AG04450 (cell line): Measurements from ENCODE around the gene SMAGP. TPM values are rescaled to one million over a fixed set of nuclear protein-coding genes. Genes with fewer than 3 reads are reported as not detected.

Source experiments
- CTCF ChIA-PET: fragments of 300-600, 350-600 bp; formaldehyde crosslinking; extraction: SDS; loops from one replicate; lab custom pipeline; 2022; ENCODE audit warnings: antibody characterized with exemption, inconsistent platforms; lab: Charles Lee
- POLR2A ChIA-PET: fragments of 350-600 bp; formaldehyde crosslinking; extraction: SDS; loops from one replicate; lab custom pipeline; 2021; ENCODE audit warnings: antibody characterized with exemption, inconsistent platforms; lab: Yijun Ruan, JAX
- DNase-seq: peaks from one replicate; pipeline ENCODE4 v3.0.0-alpha.2; 2011; ENCODE audit warnings: low read depth, low spot score
- H3K27ac ChIP-seq: one replicate; pipeline ENCODE4 v1.5.1; 2012; ENCODE audit warnings: low read depth, low read length, control low read depth
- H3K27me3 ChIP-seq: one replicate; pipeline ENCODE4 v1.6.0; 2012; ENCODE audit warnings: low read length; ENCODE audit not compliant: control insufficient read depth, insufficient read depth
- H3K4me3 ChIP-seq: 2 replicates; pipeline ENCODE4 v1.5.1; 2011; ENCODE audit warnings: mild to moderate bottlenecking, low read depth, low read length, control low read depth
- H3K9me3 ChIP-seq: 2 replicates; pipeline ENCODE4 v1.5.1; 2012; ENCODE audit warnings: low read length; ENCODE audit not compliant: control insufficient read depth, insufficient read depth
- polyA plus RNA-seq: library from polyadenylated mRNA; depleted of rRNA; stranded (reverse); fragments of >200 nt; gene quantifications from 2 replicates; pipeline ENCODE4 v1.2.3, GENCODE V29; 2011
- TF ChIP-seq, protein P1 (sequence below): IDR thresholded peaks from 2 replicates; pipeline ENCODE4 v1.5.1; 2011; ENCODE audit warnings: low read depth, low read length, control low read depth, inconsistent platforms

The SMAGP gene
- polyA plus RNA-seq, 1 experiment, result 31.4 TPM

- ChIA-PET CTCF (interaction anchor here (1.2 to 1.3 kb wide), 2 partner anchors 27 to 95 kb away, joined by 3 to 4 read pairs; no protein-coding TSS in a partner anchor), POLR2A (interaction anchor here (0.5 kb wide), 1 partner anchor 28 kb away, joined by 3 read pairs; the partner anchor contains the start of gene POU6F1)
- TF ChIP-seq, protein P1, sequence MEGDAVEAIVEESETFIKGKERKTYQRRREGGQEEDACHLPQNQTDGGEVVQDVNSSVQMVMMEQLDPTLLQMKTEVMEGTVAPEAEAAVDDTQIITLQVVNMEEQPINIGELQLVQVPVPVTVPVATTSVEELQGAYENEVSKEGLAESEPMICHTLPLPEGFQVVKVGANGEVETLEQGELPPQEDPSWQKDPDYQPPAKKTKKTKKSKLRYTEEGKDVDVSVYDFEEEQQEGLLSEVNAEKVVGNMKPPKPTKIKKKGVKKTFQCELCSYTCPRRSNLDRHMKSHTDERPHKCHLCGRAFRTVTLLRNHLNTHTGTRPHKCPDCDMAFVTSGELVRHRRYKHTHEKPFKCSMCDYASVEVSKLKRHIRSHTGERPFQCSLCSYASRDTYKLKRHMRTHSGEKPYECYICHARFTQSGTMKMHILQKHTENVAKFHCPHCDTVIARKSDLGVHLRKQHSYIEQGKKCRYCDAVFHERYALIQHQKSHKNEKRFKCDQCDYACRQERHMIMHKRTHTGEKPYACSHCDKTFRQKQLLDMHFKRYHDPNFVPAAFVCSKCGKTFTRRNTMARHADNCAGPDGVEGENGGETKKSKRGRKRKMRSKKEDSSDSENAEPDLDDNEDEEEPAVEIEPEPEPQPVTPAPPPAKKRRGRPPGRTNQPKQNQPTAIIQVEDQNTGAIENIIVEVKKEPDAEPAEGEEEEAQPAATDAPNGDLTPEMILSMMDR, result no peak
- H3K4me3 ChIP-seq, result no peak overlapping the region
- peak overlapping the region; percentile 52 for H3K27ac ChIP-seq
- H3K27me3 ChIP-seq, result no peaks in the 10 kb centered on the region
- no peaks in the 10 kb centered on the region for H3K9me3 ChIP-seq
- DNase-seq, result no peak
These were observed 24.6 kb downstream of the SMAGP start for GRCh38 chr12:51245476-51246253.

DNA sequence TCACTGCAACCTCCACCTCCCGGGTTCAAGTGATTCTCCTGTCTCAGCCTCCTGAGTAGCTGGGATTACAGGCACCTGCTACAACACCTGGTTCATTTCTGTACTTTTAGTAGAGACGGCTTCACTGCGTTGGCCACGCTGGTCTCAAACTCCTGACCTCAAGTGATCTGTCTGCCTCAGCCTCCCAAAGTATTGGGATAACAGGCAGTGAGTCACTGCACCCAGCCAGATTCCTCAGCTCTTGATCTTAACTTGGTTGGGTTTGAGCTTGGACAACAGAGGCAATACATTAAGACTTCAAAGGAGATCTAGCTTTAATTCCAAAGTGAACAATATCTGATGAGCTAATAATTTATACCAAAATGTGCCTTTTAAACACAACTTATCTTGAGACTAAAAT is 25.9 kb downstream of the SMAGP start:
- Histone ChIP-seq H3K27ac (no peak overlapping the region), H3K4me3 (no peak overlapping the region), H3K9me3 (no peaks in the 10 kb centered on the region), H3K27me3 (no peaks in the 10 kb centered on the region)
- no peak for DNase-seq
- POLR2A ChIA-PET, result interaction anchor here (0.5 to 1.5 kb wide), 3 partner anchors 26 to 419 kb away, joined by 3 to 8 read pairs (median 4); partner anchors contain the start of gene POU6F1
- CTCF ChIA-PET, result interaction anchor here (1.5 kb wide), 2 partner anchors 97 to 197 kb away, joined by 4 to 5 read pairs; no protein-coding TSS in a partner anchor
- TF ChIP-seq, protein P1, result no peak

DNA sequence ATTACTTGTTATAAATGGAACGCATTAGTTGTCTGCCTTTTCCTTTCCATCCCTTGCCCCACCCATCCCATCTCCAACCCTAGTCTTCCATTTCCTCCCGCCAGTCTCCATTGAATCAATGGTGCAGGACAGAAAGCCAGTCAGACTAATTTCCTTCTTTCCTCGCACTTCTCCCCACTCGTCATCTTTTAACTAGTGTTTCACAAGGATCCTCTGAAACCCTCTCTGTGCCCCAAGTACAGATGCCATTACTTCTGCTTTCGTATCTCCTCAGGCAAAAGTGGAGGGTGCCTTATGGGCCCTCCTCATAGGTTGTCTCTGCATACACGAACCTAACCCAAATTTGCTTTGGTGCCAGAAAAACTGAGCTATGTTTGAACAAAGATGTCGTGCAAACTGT is 27.3 kb downstream of the SMAGP start:
- TF ChIP-seq, protein P1, result no peak
- POLR2A ChIA-PET, result no interaction called here
- Histone ChIP-seq H3K27me3 (no peaks in the 10 kb centered on the region), H3K9me3 (peaks cover 4% of the 10 kb centered on the region; the same call in 1 of the 2 replicates), H3K4me3 (no peak overlapping the region), H3K27ac (no peak overlapping the region)
- DNase-seq, result no peak
- CTCF ChIA-PET, result interaction anchor here (1.5 kb wide), 1 partner anchor 196 kb away, joined by 4 read pairs; no protein-coding TSS in a partner anchor

DNA sequence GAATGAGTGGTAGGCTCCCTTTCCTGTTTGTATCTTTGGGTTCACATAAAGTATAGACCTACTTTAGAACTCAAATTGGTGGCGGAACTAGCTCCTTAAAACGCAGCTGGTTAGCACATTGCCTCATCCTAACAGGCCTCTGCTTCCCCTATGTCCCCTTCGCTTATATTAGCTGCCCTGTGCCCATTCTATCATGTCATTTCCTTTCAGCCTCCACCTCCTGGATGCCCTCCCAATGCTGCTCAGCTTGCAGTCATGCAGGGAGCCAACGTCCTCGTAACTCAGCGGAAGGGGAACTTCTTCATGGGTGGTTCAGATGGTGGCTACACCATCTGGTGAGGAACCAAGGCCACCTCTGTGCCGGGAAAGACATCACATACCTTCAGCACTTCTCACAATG is 28.1 kb downstream of the SMAGP start:
- POLR2A ChIA-PET, result no interaction called here
- peaks cover 4% of the 10 kb centered on the region; the same call in 1 of the 2 replicates for H3K9me3 ChIP-seq
- DNase-seq, result no peak
- no peaks in the 10 kb centered on the region for H3K27me3 ChIP-seq
- H3K4me3 ChIP-seq, result no peak overlapping the region
- H3K27ac ChIP-seq, result peak overlapping the region; percentile 21
- CTCF ChIA-PET, result no interaction called here
- TF ChIP-seq, protein P1, result no peak

DNA sequence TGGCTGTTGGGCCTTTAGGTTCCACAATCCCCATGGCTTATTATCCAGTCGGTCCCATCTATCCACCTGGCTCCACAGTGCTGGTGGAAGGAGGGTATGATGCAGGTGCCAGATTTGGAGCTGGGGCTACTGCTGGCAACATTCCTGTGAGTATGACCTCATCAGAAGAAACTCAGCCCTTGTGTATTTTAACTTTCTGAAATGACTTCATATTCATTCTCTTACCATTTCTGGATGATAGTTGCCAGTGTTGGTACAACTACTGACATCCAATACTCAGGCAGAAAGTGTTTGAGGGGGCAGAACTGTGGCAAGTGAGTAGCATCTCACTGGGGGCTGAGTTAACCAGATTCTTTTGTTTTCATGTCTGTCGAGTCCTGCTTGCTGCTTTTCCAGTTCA is 29.2 kb downstream of the SMAGP start:
- Histone ChIP-seq H3K9me3 (peaks cover 4% of the 10 kb centered on the region; the same call in 1 of the 2 replicates), H3K27ac (no peak overlapping the region), H3K4me3 (no peak overlapping the region), H3K27me3 (no peaks in the 10 kb centered on the region)
- TF ChIP-seq, protein P1, result no peak
- ChIA-PET POLR2A (interaction anchor here (0.9 to 1.1 kb wide), 2 partner anchors 10 to 12 kb away, joined by 3 read pairs; no protein-coding TSS in a partner anchor), CTCF (interaction anchor here (0.8 to 2.2 kb wide), 3 partner anchors 12 to 194 kb away, joined by 3 to 10 read pairs (median 3); no protein-coding TSS in a partner anchor)
- peak; percentile 32 for DNase-seq
